ENCODE data around the gene AGAP3. TPM values are rescaled to one million over a fixed set of nuclear protein-coding genes. Genes with fewer than 3 reads are reported as not detected.
A peak's percentile ranks its signal among the peaks of the same experiment; 100 is the strongest.

The AGAP3 gene
- total RNA-seq, 1 experiment from 2014 or later: 103 TPM

DNA sequence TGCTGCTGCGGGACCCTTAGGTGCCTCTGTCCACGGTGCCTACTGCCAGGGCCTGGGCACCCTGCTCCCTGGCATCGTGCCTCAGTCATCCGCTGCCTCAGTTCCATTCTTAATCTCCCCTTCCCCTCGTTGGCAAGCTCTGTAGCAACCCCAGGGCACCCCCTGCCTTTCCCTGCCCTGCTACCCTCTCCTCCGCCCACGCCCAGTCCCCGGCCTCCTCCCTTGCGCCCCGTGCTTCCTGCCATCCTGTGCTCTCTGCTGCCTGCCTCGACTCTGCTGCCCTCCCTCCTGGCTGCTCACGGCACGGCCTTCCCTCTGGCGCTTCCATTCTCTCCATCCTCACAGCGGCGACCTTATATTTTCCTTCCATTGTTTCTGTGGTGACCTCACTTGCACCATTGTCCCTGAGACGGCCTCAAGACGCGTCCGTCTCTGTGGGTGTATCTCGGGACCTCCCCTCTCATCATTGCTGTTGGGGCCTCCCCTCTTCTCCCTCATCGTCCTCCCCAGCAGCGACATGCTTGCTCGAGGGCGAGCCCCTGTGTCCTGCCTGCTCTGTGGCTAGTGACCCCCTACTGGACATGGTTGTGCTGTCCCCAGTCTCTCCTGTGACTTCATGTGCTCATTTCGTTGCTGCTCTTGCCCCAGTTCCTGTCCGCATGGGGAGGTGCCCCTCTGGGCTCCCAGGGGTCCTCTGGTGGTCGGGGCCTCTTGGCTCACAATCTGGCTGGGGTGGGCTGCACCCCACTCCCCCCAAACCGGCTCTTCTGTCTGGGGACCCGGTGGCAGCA lies 35.3 kb downstream of the AGAP3 start:
- Histone ChIP-seq H3K9me3 (ENCODE audit: control insufficient read depth, insufficient read depth, low read depth, low read length) (no peaks in the 10 kb centered on the region), H3K4me1 (ENCODE audit: control insufficient read depth, insufficient read depth, low read length) (no peaks in the 10 kb centered on the region; the same call in 1 of the 2 replicates), H3K27me3 (ENCODE audit: control insufficient read depth, insufficient read depth, low read length) (no peaks in the 10 kb centered on the region), H3K36me3 (ENCODE audit: control insufficient read depth, insufficient read depth, low read length) (no peaks in the 10 kb centered on the region), H3K27ac (ENCODE audit: low read length) (no peak overlapping the region), H3K4me3 (ENCODE audit: low read depth in 2 of 2, low read length in 2 of 2) (no peak overlapping the region)
- TF ChIP-seq, protein P1, sequence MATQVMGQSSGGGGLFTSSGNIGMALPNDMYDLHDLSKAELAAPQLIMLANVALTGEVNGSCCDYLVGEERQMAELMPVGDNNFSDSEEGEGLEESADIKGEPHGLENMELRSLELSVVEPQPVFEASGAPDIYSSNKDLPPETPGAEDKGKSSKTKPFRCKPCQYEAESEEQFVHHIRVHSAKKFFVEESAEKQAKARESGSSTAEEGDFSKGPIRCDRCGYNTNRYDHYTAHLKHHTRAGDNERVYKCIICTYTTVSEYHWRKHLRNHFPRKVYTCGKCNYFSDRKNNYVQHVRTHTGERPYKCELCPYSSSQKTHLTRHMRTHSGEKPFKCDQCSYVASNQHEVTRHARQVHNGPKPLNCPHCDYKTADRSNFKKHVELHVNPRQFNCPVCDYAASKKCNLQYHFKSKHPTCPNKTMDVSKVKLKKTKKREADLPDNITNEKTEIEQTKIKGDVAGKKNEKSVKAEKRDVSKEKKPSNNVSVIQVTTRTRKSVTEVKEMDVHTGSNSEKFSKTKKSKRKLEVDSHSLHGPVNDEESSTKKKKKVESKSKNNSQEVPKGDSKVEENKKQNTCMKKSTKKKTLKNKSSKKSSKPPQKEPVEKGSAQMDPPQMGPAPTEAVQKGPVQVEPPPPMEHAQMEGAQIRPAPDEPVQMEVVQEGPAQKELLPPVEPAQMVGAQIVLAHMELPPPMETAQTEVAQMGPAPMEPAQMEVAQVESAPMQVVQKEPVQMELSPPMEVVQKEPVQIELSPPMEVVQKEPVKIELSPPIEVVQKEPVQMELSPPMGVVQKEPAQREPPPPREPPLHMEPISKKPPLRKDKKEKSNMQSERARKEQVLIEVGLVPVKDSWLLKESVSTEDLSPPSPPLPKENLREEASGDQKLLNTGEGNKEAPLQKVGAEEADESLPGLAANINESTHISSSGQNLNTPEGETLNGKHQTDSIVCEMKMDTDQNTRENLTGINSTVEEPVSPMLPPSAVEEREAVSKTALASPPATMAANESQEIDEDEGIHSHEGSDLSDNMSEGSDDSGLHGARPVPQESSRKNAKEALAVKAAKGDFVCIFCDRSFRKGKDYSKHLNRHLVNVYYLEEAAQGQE (IDR thresholded peaks at IDR 0.05; ENCODE audit: insufficient read depth in 1 of 2, low read depth in 2 of 2, low read length in 1 of 2): no peak
- no peak for TF ChIP-seq TCF7L2 (IDR thresholded peaks at IDR 0.05; ENCODE audit: low read depth, low read length)
- no peak for TF ChIP-seq SIN3A (IDR thresholded peaks at IDR 0.05; ENCODE audit: borderline replicate concordance, insufficient read depth, low read depth, low read length)
- no peak for TF ChIP-seq POLR2AphosphoS5 (IDR thresholded peaks at IDR 0.05; ENCODE audit: low read depth, low read length)
- TF ChIP-seq, protein P2, sequence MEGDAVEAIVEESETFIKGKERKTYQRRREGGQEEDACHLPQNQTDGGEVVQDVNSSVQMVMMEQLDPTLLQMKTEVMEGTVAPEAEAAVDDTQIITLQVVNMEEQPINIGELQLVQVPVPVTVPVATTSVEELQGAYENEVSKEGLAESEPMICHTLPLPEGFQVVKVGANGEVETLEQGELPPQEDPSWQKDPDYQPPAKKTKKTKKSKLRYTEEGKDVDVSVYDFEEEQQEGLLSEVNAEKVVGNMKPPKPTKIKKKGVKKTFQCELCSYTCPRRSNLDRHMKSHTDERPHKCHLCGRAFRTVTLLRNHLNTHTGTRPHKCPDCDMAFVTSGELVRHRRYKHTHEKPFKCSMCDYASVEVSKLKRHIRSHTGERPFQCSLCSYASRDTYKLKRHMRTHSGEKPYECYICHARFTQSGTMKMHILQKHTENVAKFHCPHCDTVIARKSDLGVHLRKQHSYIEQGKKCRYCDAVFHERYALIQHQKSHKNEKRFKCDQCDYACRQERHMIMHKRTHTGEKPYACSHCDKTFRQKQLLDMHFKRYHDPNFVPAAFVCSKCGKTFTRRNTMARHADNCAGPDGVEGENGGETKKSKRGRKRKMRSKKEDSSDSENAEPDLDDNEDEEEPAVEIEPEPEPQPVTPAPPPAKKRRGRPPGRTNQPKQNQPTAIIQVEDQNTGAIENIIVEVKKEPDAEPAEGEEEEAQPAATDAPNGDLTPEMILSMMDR (IDR thresholded peaks at IDR 0.05): no peak
- ATAC-seq (no peak), DNase-seq (ENCODE audit: low read depth, low spot score) (no peak)
- BruUV-seq (replicated peaks): no TSS peak
- intact Hi-C loops (cut with micrococcal nuclease; ENCODE audit: unreplicated experiment) (loop anchor here (5.0 kb wide), 1 partner anchor 181 kb away; no protein-coding TSS in a partner anchor), in situ Hi-C loops (cut with HindIII; ENCODE audit: low pct_unique_long_range_greater_than_20kb, low sequenced_read_pairs) (no loop called here)
- CTCF ChIA-PET: no interaction called here
- POLR2A ChIA-PET: no interaction called here

DNA sequence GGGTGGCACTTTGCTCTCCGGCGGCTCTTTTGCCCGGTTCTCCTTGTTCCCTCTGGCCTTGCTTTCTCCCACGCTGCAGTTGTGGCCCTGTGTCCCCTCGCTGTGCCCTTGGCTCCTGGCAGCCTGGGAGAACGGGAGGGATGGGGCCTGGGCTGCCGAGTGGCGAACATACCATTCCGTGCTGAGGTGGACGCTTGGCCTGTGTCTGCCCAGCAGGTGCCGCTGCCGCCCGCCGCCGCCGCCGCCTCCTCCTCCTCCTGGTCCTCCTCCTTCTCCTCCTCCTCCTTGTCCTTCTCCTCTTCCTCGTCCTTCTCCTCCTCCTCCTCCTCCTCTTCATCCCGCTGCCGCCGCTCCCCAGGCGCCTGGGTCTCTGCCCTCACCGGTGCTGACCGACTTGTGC lies 36.0 kb downstream of the AGAP3 start:
- Histone ChIP-seq H3K27me3 (ENCODE audit: control insufficient read depth, insufficient read depth, low read length) (no peaks in the 10 kb centered on the region), H3K4me3 (ENCODE audit: low read depth in 2 of 2, low read length in 2 of 2) (no peak overlapping the region), H3K27ac (ENCODE audit: low read length) (no peak overlapping the region), H3K9me3 (ENCODE audit: control insufficient read depth, insufficient read depth, low read depth, low read length) (no peaks in the 10 kb centered on the region), H3K36me3 (ENCODE audit: control insufficient read depth, insufficient read depth, low read length) (no peaks in the 10 kb centered on the region), H3K4me1 (ENCODE audit: control insufficient read depth, insufficient read depth, low read length) (no peaks in the 10 kb centered on the region)
- in situ Hi-C loops (cut with HindIII; ENCODE audit: low pct_unique_long_range_greater_than_20kb, low sequenced_read_pairs): no loop called here
- TF ChIP-seq, protein P1 (IDR thresholded peaks at IDR 0.05; ENCODE audit: insufficient read depth in 1 of 2, low read depth in 2 of 2, low read length in 1 of 2): no peak
- TF ChIP-seq, protein P2 (IDR thresholded peaks at IDR 0.05): peak; percentile 62; the same call in 1 of the 2 replicates
- ChIA-PET POLR2A (no interaction called here), CTCF (no interaction called here)
- ATAC-seq (no peak), DNase-seq (ENCODE audit: low read depth, low spot score) (no peak)
- intact Hi-C loops (cut with micrococcal nuclease; ENCODE audit: unreplicated experiment): loop anchor here (5.0 kb wide), 1 partner anchor 180 kb away; no protein-coding TSS in a partner anchor
- BruUV-seq (replicated peaks): no TSS peak

Data from Panc1 (cell line).